ENCODE results near the gene ATG2A.

ATG2A gene

DNA sequence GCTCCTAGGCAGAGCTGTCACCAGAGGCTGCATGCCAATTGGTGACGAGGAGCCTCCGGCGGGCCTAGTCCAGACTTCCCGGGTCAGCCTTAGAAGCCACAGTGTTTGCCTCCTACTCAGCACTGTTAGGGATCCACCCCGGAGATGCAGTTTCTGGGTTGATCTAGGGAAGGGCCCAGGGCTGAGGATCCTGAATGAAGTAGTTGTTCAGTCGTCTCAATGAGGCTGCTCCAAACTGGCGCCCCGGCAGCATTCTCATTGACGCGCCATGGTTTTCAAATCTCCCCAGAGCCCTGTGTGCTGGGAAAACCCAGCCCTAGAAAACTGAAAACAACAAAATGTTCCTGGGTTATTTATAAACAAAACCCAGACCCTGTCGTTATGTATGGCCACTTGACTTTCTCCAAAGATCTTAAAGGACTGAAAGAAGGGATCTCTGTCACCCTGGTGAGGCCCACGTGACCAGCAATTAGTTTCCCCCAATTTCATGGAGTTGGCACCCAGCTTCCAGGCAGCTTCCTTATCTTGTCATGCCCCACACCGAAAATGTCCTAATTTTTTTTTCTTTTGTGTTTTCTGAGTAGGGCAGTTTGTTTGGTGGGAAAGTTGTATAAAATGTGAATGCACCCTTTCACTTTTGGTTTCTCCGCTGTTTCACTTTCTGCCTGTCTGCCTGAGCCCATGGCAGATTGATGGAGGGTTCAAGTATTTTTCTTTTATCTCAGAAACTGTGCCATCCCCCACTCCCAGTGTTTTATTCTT lies 36.6 kb downstream of the ATG2A start:
- in situ Hi-C loops (cut with MboI; ENCODE audit: low sequenced_read_pairs): no loop called here
- H3K4me3 ChIP-seq: no peak overlapping the region
- H3K36me3 ChIP-seq (replicated peaks): no peaks in the 10 kb centered on the region
- H3K27me3 ChIP-seq (ENCODE audit: low read depth): no peaks in the 10 kb centered on the region
- H3K4me1 ChIP-seq: peaks cover 8% of the 10 kb centered on the region
- no peak for DNase-seq (ENCODE audit: low spot score in 2 of 2)
- H3K9me3 ChIP-seq: no peaks in the 10 kb centered on the region

DNA sequence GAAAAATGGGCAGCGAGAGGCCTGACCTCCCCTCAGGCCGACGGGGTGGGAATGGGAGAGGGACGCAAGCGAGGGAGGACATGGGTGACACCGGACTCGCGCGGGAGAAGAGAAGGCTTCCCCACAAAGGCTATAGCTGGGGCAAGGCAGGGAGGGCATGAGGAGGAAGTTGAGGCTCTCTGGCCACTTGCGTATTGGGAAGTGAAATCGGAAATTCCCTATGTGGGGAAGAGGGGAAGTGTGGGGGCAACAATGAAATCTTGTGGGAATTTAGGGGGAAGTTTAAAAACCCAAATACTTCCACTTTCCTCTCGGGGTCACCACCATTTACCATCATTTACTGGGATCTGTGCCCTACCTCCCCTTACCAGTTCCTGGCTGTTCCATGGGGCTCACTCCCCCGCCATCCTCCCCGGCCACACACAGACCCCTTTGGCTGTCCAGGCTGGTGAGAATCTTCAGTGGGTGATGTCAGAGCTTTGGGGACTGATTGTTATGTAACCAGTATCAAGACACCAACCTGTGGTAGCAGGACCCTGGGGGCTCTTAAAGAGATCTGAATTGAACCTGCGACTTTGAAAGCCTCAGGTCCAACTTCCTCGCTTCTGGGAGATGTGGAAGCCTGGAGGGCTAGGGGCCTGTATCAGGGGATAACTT lies 37.6 kb downstream of the ATG2A start:
- Histone ChIP-seq H3K4me1 (peaks cover 8% of the 10 kb centered on the region), H3K36me3 (replicated peaks) (0 out of 2 replicates have a peak, but pooled peaks cover 3% of the 10 kb centered on the region), H3K4me3 (peak overlapping the region; percentile 92), H3K27me3 (ENCODE audit: low read depth) (no peaks in the 10 kb centered on the region), H3K9me3 (no peaks in the 10 kb centered on the region)
- DNase-seq (ENCODE audit: low spot score in 2 of 2): no peak
- in situ Hi-C loops (cut with MboI; ENCODE audit: low sequenced_read_pairs): no loop called here

DNA sequence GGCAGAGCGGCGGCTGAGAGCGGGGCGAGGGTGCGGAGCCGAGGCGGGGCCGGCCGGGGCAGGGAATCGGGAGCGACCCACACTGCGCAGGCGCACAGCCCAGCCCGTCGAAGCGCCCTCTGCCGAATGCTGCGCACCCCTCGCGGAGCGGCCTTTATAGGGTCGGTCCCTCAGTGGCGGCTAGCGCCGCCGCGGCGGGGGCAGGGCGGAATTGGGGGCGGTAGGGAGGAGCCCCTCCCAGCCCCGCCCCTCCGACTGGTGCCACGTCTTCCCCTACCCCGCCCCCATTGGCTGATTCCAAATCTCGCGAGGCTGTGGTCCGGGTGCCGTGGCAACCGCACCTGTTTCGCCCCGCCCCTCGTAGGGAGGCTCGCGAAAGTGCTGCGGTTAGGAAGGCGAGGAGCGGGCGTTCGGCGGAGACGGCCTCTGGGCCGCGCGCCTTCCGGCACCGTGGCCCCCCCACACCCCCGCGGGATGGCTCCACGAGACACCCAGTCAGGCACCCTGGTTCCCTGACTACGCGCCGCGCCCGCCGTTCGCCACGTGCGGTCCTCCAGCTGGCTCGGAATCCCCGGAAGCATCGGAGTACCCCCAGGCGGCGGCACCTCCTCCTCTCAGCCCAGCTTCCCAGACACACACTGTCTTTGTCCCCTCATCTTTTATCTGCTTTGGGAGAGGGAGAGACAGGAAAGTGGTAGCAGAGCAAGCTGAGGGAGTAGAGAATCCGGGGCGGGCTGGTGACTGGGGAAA lies 38.3 kb downstream of the ATG2A start, which contains the start of gene EHD1:
EHD1 (minus strand) TSS at position 128 of the 750 bp plus-strand sequence. CDS start 157 bp downstream, outside the sequence.
- Histone ChIP-seq H3K4me3 (peak within 1 kb of the TSS; percentile 92), H3K27me3 (ENCODE audit: low read depth) (no peaks in the 10 kb centered on the region), H3K36me3 (replicated peaks) (0 out of 2 replicates have a peak, but pooled peaks cover 3% of the 10 kb centered on the region), H3K9me3 (no peaks in the 10 kb centered on the region), H3K4me1 (peaks cover 8% of the 10 kb centered on the region)
- in situ Hi-C loops (cut with MboI; ENCODE audit: low sequenced_read_pairs): no loop called here
- peak; percentile 96 to 100 for DNase-seq (ENCODE audit: low spot score in 2 of 2)

DNA sequence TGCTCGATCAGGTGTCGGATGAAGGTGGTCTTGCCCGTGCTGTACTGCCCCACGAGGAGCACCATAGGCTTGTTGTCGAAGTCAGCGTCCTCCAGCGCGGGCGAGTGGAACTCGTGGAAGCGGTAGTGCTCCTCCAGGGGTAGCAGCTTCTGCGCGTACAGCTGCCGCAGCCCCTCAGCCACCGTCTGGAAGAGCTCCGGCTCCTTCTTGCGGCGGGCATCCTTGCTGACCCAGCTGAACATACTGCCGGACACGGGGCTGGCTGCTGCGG lies 38.9 kb downstream of the ATG2A start:
- in situ Hi-C loops (cut with MboI; ENCODE audit: low sequenced_read_pairs): no loop called here
- peaks cover 8% of the 10 kb centered on the region for H3K4me1 ChIP-seq
- H3K27me3 ChIP-seq (ENCODE audit: low read depth): no peaks in the 10 kb centered on the region
- H3K9me3 ChIP-seq: no peaks in the 10 kb centered on the region
- H3K36me3 ChIP-seq (replicated peaks): peaks cover 5% of the 10 kb centered on the region
- H3K4me3 ChIP-seq: peak overlapping the region; percentile 92
- DNase-seq (ENCODE audit: low spot score in 2 of 2): peak in 1 of 2 experiments; percentile 6

DNA sequence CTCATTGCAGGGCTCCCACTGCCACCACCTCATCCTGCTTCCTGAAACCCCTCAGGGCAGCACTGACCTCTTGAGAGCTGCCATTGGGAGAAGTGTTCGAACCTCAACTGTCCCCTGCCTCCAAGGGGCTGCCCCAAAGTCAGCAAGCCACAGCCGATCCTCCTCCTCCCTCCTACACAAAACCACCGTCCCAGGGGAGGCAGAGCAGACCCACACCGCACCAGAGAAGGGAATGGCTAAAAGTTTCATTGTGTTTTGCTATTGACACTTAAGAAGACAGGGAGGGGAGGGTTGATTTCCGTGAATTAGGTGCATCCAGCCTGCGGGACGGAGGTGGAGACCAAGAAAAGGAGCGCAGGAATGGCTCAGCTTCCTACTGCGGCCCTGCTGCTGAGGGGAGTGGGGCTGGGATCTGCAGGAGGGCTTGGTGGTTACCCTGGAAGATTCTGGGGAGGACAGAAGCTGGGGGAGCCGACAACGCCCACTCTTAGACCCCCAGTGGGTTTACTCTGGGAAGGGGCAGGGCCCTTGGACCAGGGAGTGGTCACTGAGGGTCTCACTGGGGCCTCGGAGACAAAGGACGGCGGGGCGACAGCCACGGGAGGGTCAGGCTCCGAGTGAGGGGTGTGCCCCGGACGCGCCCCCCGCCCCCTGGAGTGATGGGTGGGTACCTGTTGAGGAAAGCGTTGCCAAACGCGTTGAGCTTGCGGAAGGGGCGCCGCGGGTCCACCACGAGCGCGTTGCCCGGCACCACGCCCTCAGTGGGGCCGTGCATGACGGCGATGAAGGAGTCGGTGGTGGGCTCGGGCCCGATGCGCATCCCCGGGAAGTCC lies 39.4 kb downstream of the ATG2A start:
- peak; percentile 11 to 59 for DNase-seq (ENCODE audit: low spot score in 2 of 2)
- peaks cover 8% of the 10 kb centered on the region for H3K4me1 ChIP-seq
- in situ Hi-C loops (cut with MboI; ENCODE audit: low sequenced_read_pairs): no loop called here
- H3K36me3 ChIP-seq (replicated peaks): peaks cover 7% of the 10 kb centered on the region
- H3K4me3 ChIP-seq: peak overlapping the region; percentile 92
- no peaks in the 10 kb centered on the region for H3K27me3 ChIP-seq (ENCODE audit: low read depth)
- H3K9me3 ChIP-seq: no peaks in the 10 kb centered on the region

DNA sequence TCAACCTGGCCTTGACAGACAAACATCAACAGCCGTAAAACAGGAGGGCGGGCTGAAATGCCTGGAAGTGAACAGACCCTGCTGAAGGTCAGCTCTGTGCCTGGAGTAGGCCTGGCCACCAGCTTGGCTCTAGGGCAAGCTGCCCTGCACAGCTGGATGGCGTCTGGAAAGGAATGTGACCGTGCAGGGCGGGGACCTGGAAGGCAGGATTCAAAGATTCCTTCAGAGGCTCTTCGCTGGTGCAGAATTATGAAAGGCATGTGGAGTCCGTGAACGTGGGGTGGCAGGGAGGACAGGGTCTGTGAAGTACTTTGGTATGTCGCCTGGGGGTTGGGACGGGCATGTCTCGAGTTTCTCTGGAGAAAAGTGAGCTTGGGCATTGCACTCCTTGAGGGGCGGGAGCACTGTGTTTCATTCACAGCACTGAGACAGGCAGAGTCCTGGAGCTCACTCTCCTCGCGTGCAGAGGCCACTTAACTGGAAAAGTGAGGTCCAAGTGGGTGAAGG lies 40.1 kb downstream of the ATG2A start:
- peak in 1 of 2 experiments; percentile 51 for DNase-seq (ENCODE audit: low spot score in 2 of 2)
- in situ Hi-C loops (cut with MboI; ENCODE audit: low sequenced_read_pairs): no loop called here
- H3K36me3 ChIP-seq (replicated peaks): peaks cover 7% of the 10 kb centered on the region
- peaks cover 8% of the 10 kb centered on the region for H3K4me1 ChIP-seq
- H3K27me3 ChIP-seq (ENCODE audit: low read depth): no peaks in the 10 kb centered on the region
- peak overlapping the region; percentile 92 for H3K4me3 ChIP-seq
- H3K9me3 ChIP-seq: no peaks in the 10 kb centered on the region

DNA sequence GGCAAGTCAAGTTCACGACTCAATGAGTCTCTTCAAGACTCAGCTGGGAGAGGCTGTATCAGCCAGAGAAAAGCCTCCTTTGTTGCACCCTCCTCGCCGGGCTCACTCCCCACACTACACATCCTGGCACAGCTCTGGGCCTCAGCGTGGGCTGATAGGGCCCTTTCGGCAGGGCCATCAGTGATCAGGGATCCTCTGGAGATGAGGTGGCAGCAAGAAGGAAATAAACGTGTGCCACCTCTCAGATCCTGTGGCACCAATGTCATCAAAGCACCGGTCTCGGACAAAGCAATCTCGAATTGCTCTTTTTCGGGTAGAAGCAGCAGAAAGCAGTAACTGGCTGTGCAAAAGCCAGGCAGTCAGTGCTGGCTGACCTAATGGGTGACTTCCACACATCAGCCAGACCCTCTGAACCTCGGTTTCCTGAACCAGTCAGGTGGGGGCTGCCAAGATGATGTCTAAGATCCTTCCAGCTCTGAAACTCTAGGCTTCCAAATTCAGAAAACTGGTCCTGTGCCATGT lies 40.7 kb downstream of the ATG2A start:
- Histone ChIP-seq H3K9me3 (no peaks in the 10 kb centered on the region), H3K4me3 (peak overlapping the region; percentile 92; the same call in 1 of the 2 replicates), H3K36me3 (replicated peaks) (peaks cover 7% of the 10 kb centered on the region), H3K27me3 (ENCODE audit: low read depth) (no peaks in the 10 kb centered on the region), H3K4me1 (peaks cover 8% of the 10 kb centered on the region)
- no peak for DNase-seq (ENCODE audit: low spot score in 2 of 2)
- in situ Hi-C loops (cut with MboI; ENCODE audit: low sequenced_read_pairs): no loop called here

DNA sequence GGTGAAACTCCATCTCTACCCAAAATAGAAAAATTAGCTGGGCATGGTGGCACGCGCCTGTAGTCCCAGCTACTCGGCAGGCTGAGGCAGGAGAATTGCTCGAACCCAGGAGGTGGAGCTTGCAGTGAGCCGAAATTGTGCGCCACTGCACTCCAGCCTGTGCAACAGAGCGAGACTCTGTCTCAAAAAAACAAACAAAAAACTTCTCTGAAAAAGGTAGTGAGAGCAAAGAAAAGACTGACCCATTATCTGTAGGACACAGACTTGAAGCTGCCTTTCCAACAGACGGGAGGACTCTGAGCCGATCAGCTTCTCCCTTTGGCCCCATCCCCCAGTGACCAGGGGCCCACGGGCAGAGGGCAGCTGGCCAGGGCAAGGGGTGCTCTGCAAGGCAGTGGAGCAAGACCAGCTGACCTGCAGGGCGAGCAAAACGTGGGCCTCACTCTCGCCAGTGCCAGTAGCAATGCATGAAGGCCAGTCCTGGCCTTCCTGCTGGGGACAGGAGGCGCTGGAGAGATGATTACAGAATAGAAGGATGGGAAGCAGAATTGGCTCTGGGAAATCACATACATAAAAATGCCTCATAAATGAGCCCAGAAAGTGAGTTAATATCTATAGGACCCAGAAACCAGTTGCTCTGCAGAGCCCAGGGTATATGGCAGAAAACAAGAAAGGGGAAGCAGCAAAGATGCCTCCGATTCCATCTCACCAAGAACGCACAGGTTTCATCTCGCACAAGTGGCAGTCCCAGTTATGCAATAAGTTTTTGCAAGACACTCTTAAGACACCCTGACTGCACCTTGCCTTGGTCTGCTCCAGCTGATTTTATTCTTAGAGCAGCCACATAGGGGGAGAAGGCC lies 41.4 kb downstream of the ATG2A start:
- Histone ChIP-seq H3K4me1 (peaks cover 8% of the 10 kb centered on the region), H3K27me3 (ENCODE audit: low read depth) (no peaks in the 10 kb centered on the region), H3K9me3 (no peaks in the 10 kb centered on the region), H3K4me3 (no peak overlapping the region), H3K36me3 (replicated peaks) (peaks cover 7% of the 10 kb centered on the region)
- no peak for DNase-seq (ENCODE audit: low spot score in 2 of 2)
- in situ Hi-C loops (cut with MboI; ENCODE audit: low sequenced_read_pairs): no loop called here

DNA sequence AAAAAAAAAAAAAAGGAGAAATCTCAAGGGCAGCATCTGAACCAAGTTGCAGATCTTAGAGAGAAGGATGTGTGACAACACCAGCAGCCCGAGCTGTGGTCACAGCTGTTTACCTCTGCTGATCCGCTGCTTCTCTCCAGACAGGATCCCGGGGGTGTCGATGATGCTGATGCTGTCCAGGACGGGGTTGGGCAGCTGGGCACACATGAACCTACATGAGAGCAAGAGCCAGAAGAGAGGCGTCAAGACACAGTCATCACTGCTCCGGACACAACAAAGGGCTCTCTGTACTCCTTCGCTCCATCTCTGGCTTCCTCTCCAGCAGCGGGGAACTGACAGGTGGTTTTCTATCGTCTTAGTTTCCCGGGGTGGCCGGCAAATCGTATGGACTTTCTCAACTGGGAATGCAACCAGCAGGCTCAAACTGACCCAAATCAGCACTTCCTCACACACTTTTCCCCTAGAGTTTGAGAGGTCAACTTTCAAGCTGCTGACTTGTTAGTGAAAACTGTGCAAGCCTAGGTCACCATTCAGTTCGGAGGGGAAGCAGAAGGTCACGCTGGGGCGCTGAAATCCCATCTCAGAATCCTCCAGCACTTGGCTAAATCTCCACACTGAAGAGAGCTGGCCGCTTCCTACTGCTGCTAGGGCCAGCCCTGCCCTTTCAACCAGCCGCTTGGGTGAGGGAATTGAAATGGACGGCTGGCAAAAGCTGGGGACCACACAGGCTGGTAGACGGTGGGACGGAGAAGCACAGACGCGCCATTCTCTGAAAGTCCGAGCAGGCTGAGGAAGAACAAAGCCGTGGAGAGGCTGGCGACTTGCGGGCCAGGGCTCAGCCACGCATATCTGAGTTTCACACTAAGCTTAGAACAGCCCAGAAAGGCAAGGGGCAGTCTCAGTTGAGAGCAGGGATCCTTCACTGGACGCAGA lies 42.4 kb downstream of the ATG2A start:
- H3K4me3 ChIP-seq: no peak overlapping the region
- no peaks in the 10 kb centered on the region for H3K9me3 ChIP-seq
- peaks cover 6% of the 10 kb centered on the region for H3K4me1 ChIP-seq
- in situ Hi-C loops (cut with MboI; ENCODE audit: low sequenced_read_pairs): no loop called here
- peaks cover 7% of the 10 kb centered on the region for H3K36me3 ChIP-seq (replicated peaks)
- no peak for DNase-seq (ENCODE audit: low spot score in 2 of 2)
- H3K27me3 ChIP-seq (ENCODE audit: low read depth): no peaks in the 10 kb centered on the region

DNA sequence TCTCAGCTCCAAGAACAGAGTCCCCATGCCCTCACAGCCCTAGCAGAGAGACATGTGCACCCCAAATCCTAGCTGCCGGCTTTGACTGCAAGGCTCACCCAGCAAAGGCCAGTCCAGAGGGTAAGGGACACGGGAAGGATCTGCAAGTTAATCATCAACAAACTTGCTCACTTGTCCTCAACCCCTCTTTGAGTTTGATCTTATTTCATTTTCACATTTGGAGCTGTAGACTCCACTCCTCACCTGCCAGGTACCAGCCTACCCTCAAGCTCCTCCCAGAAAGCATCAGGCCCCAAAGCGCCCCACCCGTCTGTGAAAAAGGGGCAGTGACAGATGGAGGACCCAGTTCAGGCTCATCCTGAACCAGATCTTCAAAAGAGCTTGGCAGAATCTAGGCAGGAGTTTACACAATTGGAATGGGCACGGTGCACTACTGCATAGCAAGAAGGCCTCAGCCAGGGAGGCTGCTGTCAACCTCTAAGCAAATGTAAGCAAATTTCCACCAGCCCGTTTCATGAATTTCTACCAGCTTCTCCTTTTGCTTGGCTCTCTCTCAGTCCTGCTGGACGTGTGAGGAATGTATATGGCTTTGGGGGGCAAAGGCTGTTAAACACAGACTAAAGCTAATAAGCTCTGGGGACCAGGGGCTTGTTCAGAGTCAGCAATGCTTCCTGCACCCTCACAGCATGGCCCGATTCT lies 44.1 kb downstream of the ATG2A start:
- no peak for DNase-seq (ENCODE audit: low spot score in 2 of 2)
- H3K27me3 ChIP-seq (ENCODE audit: low read depth): no peaks in the 10 kb centered on the region
- H3K4me1 ChIP-seq: peaks cover 3% of the 10 kb centered on the region; the same call in 1 of the 2 replicates
- in situ Hi-C loops (cut with MboI; ENCODE audit: low sequenced_read_pairs): no loop called here
- no peak overlapping the region for H3K4me3 ChIP-seq
- no peaks in the 10 kb centered on the region for H3K9me3 ChIP-seq
- peaks cover 7% of the 10 kb centered on the region for H3K36me3 ChIP-seq (replicated peaks)

DNA sequence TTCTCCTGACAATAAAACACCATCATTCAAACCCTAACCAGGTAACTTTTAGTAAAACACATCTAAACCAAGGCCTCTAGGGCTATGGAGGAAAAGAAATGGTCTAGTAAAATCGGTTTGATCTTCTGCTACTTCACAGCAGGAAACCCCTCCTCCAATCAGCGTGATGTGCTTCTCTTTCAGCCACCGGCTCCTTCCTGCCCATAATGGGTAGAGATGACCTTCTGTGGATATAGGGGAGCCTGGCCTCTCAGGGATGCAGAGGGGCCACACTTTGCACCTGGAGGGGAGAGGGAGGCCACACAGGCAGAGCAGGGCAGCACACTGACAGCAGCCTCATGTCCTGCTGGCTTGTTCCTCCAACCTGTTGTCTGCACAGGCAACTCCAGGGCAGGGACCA lies 45.5 kb downstream of the ATG2A start:
- Histone ChIP-seq H3K4me1 (no peaks in the 10 kb centered on the region; the same call in 1 of the 2 replicates), H3K36me3 (replicated peaks) (peaks cover 7% of the 10 kb centered on the region), H3K4me3 (no peak overlapping the region), H3K27me3 (ENCODE audit: low read depth) (no peaks in the 10 kb centered on the region), H3K9me3 (no peaks in the 10 kb centered on the region)
- in situ Hi-C loops (cut with MboI; ENCODE audit: low sequenced_read_pairs): no loop called here
- no peak for DNase-seq (ENCODE audit: low spot score in 2 of 2)

Data from HAP-1 (cell line).